IPS-20b (cell line): ENCODE data around the gene ODF2L.

Experiments
- H3K27ac ChIP-seq: one replicate; pipeline ENCODE4 v1.5.1; 2013; ENCODE audit warnings: low read length
- H3K27me3 ChIP-seq: 2 replicates; pipeline ENCODE4 v1.6.1; 2013; ENCODE audit warnings: mild to moderate bottlenecking, low read length, inconsistent platforms; ENCODE audit not compliant: insufficient read depth
- H3K36me3 ChIP-seq: 2 replicates; pipeline ENCODE4 v1.6.1; 2013; ENCODE audit warnings: low read depth, mild to moderate bottlenecking, inconsistent platforms, low read length, moderate library complexity; ENCODE audit not compliant: insufficient read depth
- H3K4me1 ChIP-seq: 2 replicates; pipeline ENCODE4 v1.6.1; 2013; ENCODE audit warnings: mild to moderate bottlenecking, control low read depth, inconsistent platforms, low read length, moderate library complexity; ENCODE audit not compliant: insufficient read depth
- H3K4me3 ChIP-seq: 2 replicates; pipeline ENCODE4 v1.5.1; 2013; ENCODE audit warnings: mild to moderate bottlenecking, low read length, inconsistent platforms
- H3K9ac ChIP-seq: 2 replicates; pipeline ENCODE4 v1.6.1; 2013; ENCODE audit warnings: low read depth, mild to moderate bottlenecking, inconsistent platforms, low read length, moderate library complexity
- H3K9me3 ChIP-seq: 2 replicates; pipeline ENCODE4 v1.6.1; 2013; ENCODE audit warnings: mild to moderate bottlenecking, low read depth, low read length, inconsistent platforms; ENCODE audit not compliant: insufficient read depth

Gene ODF2L, protein sequence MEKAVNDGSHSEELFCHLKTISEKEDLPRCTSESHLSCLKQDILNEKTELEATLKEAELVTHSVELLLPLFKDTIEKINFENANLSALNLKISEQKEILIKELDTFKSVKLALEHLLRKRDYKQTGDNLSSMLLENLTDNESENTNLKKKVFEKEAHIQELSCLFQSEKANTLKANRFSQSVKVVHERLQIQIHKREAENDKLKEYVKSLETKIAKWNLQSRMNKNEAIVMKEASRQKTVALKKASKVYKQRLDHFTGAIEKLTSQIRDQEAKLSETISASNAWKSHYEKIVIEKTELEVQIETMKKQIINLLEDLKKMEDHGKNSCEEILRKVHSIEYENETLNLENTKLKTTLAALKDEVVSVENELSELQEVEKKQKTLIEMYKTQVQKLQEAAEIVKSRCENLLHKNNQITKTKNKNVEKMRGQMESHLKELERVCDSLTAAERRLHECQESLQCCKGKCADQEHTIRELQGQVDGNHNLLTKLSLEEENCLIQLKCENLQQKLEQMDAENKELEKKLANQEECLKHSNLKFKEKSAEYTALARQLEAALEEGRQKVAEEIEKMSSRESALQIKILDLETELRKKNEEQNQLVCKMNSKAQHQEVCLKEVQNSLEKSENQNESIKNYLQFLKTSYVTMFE

GRCh38 chr1:86395751-86396497 is at the start of gene ODF2L:
TSS of gene ODF2L (minus strand) at chr1:86396323. CDS start at chr1:86387027, 9,296 bp downstream.
- Histone ChIP-seq H3K27ac (peak within 1 kb of the TSS; percentile 15), H3K9me3 (no peaks in the 10 kb centered on the region), H3K27me3 (no peaks in the 10 kb centered on the region), H3K4me3 (peak within 1 kb of the TSS; percentile 97), H3K9ac (peak within 1 kb of the TSS; percentile 90; the same call in 1 of the 2 replicates), H3K4me1 (peaks cover 4% of the 10 kb centered on the region; the same call in 1 of the 2 replicates), H3K36me3 (no peaks in the 10 kb centered on the region)

- no peak overlapping the region for H3K4me3 ChIP-seq
- no peaks in the 10 kb centered on the region for H3K27me3 ChIP-seq
- no peaks in the 10 kb centered on the region for H3K4me1 ChIP-seq
- H3K36me3 ChIP-seq, result no peaks in the 10 kb centered on the region
- H3K9ac ChIP-seq, result no peak overlapping the region
- H3K27ac ChIP-seq, result no peak overlapping the region
- H3K9me3 ChIP-seq, result no peaks in the 10 kb centered on the region
These were observed 49.8 kb upstream of the ODF2L start for GRCh38 chr1:86445919-86446318.

DNA sequence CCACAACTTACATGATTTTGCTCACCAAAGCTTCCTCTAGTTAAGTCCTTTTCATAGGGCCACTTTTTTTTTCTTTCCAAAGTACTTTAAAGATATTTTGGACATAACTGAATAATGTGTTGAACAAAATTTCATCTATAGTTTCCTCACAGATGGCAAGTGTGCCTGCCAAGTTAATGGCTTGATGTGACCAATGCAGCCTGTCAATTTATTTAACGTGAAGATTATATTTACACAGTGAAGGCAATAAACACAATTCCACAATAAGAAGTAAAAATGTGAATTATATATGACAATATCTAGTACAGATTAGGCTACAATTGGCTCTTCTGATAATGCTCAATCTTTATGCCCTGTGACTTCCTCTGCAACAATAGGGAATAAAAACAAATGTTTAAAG is 45.9 kb upstream of the ODF2L start:
- Histone ChIP-seq H3K4me3 (no peak overlapping the region), H3K27me3 (no peaks in the 10 kb centered on the region), H3K4me1 (no peaks in the 10 kb centered on the region), H3K36me3 (no peaks in the 10 kb centered on the region), H3K9ac (no peak overlapping the region), H3K27ac (no peak overlapping the region), H3K9me3 (no peaks in the 10 kb centered on the region)

DNA sequence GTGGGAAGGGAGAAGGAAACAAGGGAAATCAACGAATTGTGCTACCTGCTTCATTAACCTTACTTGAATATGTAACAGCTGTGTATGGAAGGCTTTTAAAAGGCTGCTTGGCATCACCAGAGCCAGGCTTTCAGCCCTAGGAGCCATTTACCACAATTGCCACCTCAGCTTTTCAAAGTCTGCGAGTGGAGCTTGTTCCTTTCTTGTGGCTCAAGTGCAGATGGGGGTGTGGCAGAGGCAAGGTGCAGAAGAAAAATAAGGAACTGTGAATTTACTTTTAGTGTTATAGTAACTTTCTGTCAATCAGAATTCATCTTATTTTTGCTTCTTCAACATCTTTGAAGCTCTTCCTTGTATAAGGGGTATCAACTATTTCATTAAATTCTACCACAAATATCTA is 45.5 kb upstream of the ODF2L start:
- H3K27me3 ChIP-seq, result no peaks in the 10 kb centered on the region
- no peak overlapping the region for H3K4me3 ChIP-seq
- no peak overlapping the region for H3K27ac ChIP-seq
- H3K9ac ChIP-seq, result no peak overlapping the region
- H3K36me3 ChIP-seq, result no peaks in the 10 kb centered on the region
- H3K4me1 ChIP-seq, result no peaks in the 10 kb centered on the region
- H3K9me3 ChIP-seq, result no peaks in the 10 kb centered on the region

GRCh38 chr1:86436041-86436440 is 39.9 kb upstream of the ODF2L start:
- no peaks in the 10 kb centered on the region; the same call in 1 of the 2 replicates for H3K27me3 ChIP-seq
- H3K36me3 ChIP-seq, result no peaks in the 10 kb centered on the region
- H3K4me3 ChIP-seq, result no peak overlapping the region
- H3K4me1 ChIP-seq, result no peaks in the 10 kb centered on the region
- H3K27ac ChIP-seq, result no peak overlapping the region
- no peak overlapping the region for H3K9ac ChIP-seq
- no peaks in the 10 kb centered on the region for H3K9me3 ChIP-seq

DNA sequence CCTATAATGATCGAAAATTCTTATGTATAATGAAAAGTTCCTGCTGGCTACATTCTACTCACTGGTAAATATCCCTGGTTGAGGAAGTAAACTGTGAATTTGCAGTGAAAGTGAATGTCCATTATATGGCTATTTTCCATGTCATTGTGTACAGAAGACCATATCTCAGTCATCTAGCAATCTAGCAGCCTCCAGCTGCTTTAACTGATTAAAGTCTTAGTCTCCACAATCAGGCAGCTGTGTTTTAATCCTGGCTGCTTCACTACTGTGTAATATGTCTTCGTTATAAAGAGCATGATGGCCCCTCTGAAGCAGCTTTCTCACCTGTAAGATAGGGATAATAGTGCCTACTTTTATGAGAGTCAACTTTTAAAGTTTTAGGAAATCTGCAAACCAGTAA is 39.2 kb upstream of the ODF2L start:
- no peak overlapping the region for H3K4me3 ChIP-seq
- H3K4me1 ChIP-seq, result no peaks in the 10 kb centered on the region
- no peak overlapping the region for H3K27ac ChIP-seq
- no peaks in the 10 kb centered on the region for H3K9me3 ChIP-seq
- no peak overlapping the region for H3K9ac ChIP-seq
- H3K36me3 ChIP-seq, result no peaks in the 10 kb centered on the region
- no peaks in the 10 kb centered on the region; the same call in 1 of the 2 replicates for H3K27me3 ChIP-seq

DNA sequence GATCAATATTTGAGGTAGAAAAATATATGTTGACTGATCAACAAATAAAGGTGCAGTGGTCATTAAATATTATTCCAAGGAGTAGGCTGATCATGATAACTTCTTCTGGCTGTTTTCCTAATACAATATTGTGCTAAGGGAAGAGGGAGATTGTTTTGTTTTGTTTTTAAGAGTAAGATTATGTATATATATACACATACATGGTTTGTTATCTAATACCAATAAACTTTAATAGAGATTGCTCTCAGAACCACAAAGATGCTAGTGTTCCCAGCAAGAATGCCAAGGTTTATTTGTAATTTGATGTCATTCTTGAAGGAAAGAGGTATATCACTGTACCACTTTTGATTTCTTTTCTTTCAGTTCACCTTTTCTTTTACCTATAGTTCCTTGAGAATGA is 37.9 kb upstream of the ODF2L start:
- H3K4me1 ChIP-seq, result no peaks in the 10 kb centered on the region
- H3K9me3 ChIP-seq, result no peaks in the 10 kb centered on the region
- H3K36me3 ChIP-seq, result no peaks in the 10 kb centered on the region
- no peak overlapping the region for H3K27ac ChIP-seq
- no peak overlapping the region for H3K9ac ChIP-seq
- no peaks in the 10 kb centered on the region; the same call in 1 of the 2 replicates for H3K27me3 ChIP-seq
- no peak overlapping the region for H3K4me3 ChIP-seq

- H3K4me1 ChIP-seq, result no peaks in the 10 kb centered on the region
- no peak overlapping the region for H3K27ac ChIP-seq
- H3K36me3 ChIP-seq, result no peaks in the 10 kb centered on the region
- no peaks in the 10 kb centered on the region for H3K9me3 ChIP-seq
- no peak overlapping the region for H3K4me3 ChIP-seq
- no peak overlapping the region for H3K9ac ChIP-seq
- H3K27me3 ChIP-seq, result no peaks in the 10 kb centered on the region; the same call in 1 of the 2 replicates
These were observed 34.3 kb upstream of the ODF2L start for GRCh38 chr1:86430376-86430775.

- Histone ChIP-seq H3K36me3 (no peaks in the 10 kb centered on the region), H3K9me3 (no peaks in the 10 kb centered on the region), H3K27ac (no peak overlapping the region), H3K9ac (no peak overlapping the region), H3K27me3 (no peaks in the 10 kb centered on the region; the same call in 1 of the 2 replicates), H3K4me3 (no peak overlapping the region), H3K4me1 (no peaks in the 10 kb centered on the region)
These were observed 33.7 kb upstream of the ODF2L start for GRCh38 chr1:86429835-86430234.

DNA sequence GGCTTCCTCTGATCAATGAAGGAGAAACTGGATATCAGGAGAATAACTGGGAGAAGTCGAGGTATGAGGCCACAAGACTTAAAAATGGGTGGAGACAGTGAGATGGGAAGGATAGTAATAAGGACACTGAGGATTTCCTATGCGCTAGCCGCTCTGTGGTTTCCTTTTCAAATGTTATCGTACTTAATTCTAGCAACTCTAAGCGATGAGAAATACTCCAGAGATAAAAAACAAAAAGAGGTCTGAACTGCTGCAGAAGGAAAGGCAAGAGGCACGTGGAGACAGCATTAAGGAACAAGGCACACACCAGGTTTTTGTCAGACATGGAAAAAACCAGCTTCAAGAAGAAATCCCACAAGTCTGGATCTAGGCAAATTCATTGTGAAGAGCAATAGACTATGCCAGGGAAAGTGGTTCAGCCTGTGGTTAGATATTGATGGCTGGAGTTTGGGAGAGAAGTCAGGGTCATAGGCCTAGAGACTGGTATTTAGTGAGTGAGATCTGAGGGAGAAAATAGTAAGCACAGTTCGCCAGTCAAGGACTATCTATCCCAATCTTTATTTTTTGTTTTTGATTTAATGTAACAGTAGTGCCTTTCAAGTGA is 33.1 kb upstream of the ODF2L start:
- H3K4me3 ChIP-seq, result no peak overlapping the region
- H3K9me3 ChIP-seq, result no peaks in the 10 kb centered on the region
- no peaks in the 10 kb centered on the region for H3K36me3 ChIP-seq
- H3K4me1 ChIP-seq, result no peaks in the 10 kb centered on the region
- no peaks in the 10 kb centered on the region; the same call in 1 of the 2 replicates for H3K27me3 ChIP-seq
- H3K9ac ChIP-seq, result no peak overlapping the region
- H3K27ac ChIP-seq, result no peak overlapping the region

DNA sequence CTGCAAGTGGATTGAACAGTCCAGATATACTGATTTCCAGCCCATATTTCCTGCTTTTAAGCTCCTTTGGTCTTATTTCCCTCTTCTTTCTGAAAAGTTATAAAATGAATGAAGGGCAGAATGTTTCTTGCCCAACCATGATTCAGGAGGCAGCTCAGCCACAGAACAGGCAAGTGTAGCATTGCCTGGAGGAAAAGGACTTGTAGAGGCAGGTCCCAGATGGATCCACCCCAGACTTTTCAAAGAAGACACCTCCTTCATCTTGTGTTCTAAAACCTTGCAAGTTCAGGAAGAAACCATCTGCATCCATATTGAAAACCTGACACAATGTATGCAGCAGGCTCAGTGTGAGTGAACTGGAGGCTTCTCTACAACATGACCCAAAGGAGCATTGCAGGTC is 27.8 kb upstream of the ODF2L start, which contains the start of gene CLCA2:
Gene CLCA2, plus strand, starts transcription at position 299 of the 400 bp plus-strand sequence. Its CDS starts 77 bp downstream, at position 376.
- H3K4me1 ChIP-seq, result no peaks in the 10 kb centered on the region
- no peak within 1 kb of the TSS for H3K27ac ChIP-seq
- H3K36me3 ChIP-seq, result no peaks in the 10 kb centered on the region
- no peak within 1 kb of the TSS for H3K4me3 ChIP-seq
- no peaks in the 10 kb centered on the region for H3K9me3 ChIP-seq
- no peak within 1 kb of the TSS for H3K9ac ChIP-seq
- H3K27me3 ChIP-seq, result no peaks in the 10 kb centered on the region
